GM21381 (cell line): Measurements from ENCODE around the gene INF2.
A peak's percentile ranks its signal among the peaks of the same experiment; 100 is the strongest.

Source experiments
- ATAC-seq: cut with Tn5 transposase; IDR thresholded peaks from one replicate; pipeline ENCODE4 v1.9.1; 2021; ENCODE audit warnings: mild to moderate bottlenecking, moderate library complexity; ENCODE audit not compliant: unreplicated experiment

INF2 gene

DNA sequence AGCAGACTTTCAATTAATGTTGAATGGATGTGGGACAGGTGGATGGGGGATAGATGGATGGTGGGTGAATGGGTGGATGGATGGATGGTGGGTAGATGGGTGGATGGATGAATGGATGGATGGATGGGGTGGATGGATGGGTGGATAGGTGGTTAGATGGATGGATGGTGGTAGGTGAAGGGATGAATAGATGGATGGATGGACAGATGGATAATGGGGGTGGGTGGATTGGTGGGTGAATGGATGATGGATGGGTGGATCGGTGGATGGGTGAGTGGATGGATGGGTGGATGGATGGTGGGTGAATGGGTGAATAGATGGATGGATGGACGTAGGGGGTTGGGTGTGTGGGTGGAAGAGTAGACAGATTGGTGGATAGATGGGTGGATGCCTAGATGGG is 14.0 kb upstream of the INF2 start:
- no peak for ATAC-seq

DNA sequence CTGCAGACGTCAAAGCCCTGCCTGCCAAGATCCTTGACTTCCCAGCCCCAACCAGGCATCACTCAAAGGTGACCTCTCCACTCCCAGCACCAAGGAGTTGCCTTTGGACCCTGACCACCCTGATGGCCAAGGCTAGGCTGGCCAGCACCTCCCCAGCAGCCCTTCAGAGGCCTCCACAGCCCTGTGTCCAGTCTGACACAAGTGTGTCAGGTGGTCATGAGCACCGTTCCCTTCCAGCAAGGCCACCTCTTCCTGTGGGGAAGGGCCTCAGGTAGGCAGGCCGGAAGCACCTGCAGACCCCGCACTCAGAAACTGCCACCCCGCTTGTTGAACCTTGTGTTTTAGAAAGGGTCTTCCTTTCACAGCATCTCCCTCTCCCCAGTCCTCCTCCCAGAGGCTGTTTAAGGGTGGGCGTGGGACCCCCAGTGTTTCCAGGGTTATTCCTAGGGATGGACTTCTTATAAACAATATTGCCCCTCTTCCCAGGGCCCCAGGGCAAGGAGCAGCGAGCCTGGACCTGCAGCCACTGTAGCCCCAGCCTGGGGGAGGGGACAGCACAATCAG is 13.2 kb upstream of the INF2 start:
- ATAC-seq = no peak

DNA sequence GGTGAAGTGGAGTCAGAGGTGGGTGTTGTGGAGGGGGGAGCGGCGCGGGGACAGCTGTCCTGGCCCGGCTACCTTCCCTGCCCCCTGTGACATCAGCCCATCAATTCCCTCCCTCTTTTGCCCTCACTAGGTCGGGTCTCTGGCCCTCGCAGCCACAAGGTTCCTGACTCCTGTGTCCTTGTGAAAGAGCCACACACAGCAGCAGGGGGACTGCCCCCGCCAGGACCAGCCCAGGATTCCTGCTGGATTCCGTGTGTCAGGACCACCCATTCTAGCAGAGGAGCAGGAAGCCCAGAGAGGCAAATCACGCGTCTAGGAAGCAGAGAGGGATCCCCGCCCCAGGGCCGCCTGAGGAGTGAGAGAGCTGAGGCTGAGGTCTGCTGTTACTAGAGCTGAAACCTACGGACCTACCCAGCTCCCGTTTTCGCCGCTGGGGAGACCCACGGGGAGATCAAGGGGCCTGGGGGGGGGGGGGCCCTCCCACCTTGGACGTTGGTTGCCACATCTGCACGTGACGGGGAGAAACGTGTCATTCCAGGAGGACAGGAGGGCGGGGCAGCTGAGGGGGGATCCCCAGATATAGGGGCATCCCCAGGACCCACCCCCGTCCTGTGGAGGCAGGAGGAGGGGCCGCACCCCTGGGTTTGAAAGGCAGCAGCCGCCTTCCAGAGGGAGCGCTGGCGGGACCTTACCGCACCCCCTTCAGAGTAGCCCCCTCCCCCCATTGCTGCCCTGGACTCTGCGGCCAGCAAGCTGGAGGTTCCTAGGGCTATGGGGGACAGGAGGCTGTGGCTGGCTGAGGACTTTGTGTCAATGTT is 12.5 kb upstream of the INF2 start:
- ATAC-seq = peak; percentile 30

GRCh38 chr14:104677512-104678332 is 11.7 kb upstream of the INF2 start:
- peak; percentile 41 for ATAC-seq

- peak; percentile 10 for ATAC-seq
Measured at GRCh38 chr14:104678346-104678745, 11.1 kb upstream of the INF2 start.

DNA sequence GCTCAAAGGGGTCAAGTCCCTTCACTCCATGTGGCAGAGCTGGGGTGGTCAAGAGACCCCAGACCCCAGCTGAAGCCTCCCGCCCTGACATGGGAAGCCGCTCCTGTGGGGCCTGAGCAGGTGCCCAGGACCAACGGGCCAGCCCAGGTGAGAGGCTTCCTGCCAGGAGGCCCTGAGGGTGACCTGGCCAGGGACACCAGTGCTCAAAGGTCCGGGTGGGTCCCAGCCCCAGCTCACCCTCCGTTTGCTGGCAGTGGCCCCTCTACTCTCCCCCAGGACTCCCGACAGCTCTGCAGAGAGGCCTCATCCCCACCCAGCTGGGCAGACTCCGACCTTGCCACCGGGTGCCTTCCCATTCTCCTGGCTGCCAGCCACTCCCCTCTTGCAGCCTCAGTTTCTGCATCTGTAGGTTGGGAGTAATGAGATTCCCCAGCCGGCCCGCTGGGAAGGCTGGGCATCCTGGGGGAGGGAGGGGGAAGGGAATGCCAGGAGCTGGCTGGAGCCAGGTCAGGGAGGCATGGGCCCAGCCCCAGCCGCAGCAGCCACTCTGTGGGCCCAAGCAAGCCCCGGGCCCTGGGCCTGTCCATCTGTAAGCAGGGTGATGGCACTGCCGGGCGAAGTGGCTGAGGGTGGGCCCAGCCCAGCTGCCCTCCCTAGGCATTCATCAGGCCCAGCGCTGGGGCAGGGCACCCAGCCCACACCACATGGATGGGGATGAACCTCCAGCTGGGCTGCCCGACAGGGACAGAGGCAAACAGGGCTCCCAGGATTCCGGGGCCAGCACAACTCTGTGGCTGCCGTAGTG is 10.3 kb upstream of the INF2 start:
- ATAC-seq = no peak

DNA sequence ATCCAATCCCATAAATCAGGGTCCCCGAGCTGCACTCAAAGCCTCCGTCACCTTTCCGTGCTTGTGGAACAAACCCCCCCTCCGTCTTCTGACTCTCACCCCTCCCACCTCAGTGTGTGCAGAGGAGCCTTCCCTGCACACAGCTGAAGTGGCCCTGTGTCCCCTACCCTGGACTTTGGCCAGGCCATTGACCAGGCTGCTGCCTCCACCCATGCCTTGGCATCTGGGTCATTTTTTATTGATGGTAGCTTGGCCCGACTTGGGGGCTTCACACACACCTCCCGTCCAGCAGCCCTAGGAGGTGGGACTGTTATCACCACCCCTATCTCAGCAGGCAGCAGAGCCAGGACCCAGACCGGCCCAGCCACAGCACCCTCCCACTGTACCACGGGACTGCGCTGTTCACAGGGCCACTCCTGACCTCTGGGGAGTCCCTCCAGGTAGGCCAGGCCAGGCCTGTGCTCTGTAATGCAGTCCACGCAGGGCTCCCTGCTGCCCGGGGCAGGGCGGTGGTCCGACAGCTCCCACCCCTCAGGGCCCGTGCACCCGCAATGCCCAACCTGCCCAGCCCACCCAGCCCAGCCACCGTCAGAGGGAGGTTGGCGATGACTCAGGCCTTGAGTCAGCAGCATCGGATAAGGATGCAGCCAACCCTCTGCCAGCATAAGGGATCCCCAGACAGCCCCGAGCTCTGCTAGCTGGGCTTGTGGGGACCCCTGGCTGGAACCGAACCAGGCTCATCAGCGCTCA is 9.2 kb upstream of the INF2 start:
- ATAC-seq = no peak

DNA sequence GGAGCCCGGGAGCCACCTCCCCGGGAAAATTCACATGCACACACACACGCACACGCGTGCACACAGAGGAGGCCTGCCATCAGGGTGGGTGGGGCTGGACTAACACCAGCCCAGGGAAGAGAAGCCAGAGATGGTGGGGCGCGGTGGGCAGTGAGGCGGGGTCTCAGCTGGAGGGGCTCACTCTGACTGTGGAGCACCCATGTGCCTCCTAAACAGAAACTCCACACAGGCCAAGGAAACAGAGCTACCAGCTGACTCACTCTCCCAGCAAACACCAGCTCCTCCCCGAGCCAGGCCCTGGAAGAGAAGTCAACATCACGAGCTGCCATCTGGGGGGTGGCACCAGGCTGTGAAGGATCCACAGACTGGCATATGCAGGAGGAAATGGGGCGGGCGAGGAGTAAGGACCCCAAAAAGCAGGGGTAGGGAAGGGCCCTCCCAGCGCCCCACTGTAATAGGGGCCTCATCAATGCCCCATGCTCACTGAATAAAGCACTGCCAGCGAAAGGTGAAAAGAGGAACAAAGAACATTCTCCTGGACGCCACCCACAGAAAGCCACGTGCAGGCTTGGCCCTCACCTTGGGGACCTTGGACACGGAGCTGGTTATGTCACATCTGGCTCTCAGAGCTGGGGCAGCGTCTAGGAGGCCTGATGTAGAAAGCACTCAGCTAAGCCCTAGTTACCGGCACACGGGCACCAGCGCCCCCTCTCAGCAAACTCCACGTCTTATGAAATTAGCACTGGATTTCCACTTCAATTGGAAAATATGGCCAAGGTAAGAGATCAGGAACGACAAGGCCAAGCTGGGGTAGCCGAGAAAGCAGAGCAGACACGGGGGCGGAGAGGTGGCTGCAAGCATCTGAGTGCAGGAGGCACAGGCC is 8.4 kb upstream of the INF2 start:
- no peak for ATAC-seq

DNA sequence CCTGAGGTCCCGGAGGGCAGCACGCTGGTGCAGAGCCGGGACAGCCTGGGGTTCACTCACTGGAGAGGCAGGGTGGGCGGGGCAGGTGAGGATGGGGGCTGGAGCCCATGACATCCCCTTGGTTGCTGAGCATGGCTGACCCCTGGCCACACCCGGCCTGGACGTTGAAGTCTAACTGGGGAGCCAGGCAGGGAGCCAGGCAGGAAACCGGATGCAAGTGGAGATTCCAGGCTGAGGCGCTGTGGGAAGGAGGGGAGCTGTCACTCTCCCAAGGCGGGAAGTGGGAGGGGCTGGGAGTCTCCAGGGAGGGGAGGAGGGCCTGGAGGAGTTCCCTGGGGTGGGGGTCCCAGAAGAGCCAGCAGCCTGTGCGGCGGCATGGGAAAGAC is 7.7 kb upstream of the INF2 start:
- ATAC-seq = no peak

DNA sequence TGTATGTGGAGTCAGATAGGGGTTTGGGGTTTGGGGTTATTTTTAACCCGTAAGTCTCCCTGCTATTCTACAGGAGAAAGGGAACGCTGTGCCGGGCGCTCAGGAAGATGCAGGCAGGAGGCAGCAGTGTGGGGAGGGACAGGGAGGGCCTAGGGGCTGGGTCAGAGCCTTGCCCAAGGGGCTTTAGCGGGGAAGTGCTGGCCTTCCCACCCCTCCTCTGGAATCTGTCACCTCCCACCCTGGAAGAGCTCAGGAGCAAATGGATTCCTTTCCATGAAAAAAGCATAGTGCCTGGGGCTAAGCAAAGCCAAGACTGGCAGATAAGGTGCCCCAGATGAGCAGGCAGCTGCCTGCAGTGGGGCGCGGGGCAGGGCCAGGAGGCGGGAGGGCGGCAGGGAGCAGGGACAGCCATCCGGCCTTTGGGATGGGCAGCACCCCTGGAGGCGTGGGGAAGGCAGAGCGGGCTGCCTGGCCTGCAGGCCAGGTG is 7.3 kb upstream of the INF2 start:
- ATAC-seq = no peak

- no peak for ATAC-seq
Measured at GRCh38 chr14:104683653-104684448, 5.6 kb upstream of the INF2 start.

GRCh38 chr14:104684449-104684821 is 5.0 kb upstream of the INF2 start:
- ATAC-seq = no peak

DNA sequence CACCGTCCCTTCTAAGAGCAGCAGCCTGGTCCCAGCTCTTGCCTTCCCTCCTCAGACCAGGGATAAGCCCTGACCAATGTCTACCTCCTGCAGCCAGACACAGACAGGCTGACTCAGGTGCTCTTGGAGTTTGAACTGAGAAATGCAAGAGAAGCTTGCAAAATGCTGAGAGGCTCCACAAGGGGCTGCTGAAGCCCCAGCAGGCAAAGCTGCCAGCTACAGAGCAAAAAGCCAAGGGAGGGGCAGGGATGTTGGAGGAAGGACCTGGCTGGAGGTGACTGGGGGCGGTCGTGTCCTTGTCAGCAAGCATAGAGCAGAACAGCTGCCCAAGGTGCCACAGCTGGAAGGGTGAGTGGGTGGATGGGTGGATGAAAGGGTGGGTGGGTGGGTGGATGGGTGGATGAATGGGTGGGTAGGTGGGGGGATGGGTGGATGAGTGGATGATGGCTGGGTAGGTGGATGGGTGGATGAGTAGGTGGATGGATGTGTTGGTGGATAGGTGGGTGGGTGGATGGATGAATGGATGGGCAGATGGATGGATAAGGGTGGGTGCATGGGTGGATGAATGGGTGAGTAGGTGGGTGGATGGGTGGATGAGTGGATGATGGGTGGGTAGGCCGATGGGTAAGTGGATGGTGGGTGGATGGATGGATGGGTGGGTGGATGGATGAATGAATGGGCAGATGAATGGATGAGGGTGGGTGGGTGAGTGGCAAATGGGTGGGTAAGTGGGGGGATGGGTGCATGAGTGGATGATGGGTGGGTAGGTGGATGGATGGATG is 4.0 kb upstream of the INF2 start:
- no peak for ATAC-seq

- ATAC-seq = no peak
Measured at GRCh38 chr14:104685998-104686610, 3.3 kb upstream of the INF2 start.

GRCh38 chr14:104686624-104687517 is 2.5 kb upstream of the INF2 start:
- no peak for ATAC-seq
